ENCODE results near the gene FTL. TPM values are rescaled to one million over a fixed set of nuclear protein-coding genes. Genes with fewer than 3 reads are reported as not detected.

Gene FTL
- total RNA-seq, 1 donor from 2014 or later: 989 TPM

DNA sequence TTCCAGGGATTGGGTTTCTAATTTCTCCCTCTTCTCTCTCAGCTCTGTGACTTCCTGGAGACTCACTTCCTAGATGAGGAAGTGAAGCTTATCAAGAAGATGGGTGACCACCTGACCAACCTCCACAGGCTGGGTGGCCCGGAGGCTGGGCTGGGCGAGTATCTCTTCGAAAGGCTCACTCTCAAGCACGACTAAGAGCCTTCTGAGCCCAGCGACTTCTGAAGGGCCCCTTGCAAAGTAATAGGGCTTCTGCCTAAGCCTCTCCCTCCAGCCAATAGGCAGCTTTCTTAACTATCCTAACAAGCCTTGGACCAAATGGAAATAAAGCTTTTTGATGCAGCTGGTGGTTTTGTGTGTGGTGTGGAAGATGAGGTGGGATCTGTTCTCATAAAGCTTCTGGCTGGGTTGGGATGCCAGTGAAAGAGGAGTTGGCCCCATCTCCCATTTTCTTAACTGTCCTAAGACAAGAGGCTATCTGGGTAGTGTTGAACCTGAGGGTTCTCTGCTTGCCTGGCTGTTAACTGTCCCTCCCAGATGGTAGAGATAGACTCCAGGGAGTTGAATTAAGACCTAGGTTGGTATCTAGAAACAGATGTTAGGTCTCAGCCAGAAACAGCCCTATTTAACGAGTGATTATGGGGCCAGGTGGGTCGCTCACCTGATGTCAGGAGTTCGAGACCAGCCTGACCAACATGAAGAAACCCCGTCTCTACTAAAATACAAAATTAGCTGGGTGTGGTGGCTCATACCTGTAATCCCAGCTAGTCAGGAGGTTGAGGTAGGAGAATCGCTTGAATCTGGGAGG lies 1.6 kb downstream of the FTL start:
- no peak for TF ChIP-seq EZH2phosphoT487 (IDR thresholded peaks at IDR 0.05)
- no peak for TF ChIP-seq EZH2 (IDR thresholded peaks at IDR 0.05)
- no peak for TF ChIP-seq CTCF (IDR thresholded peaks at IDR 0.05)
- no peaks in the 10 kb centered on the region for H3K27me3 ChIP-seq
- peaks cover 57% of the 10 kb centered on the region for H3F3A ChIP-seq (ENCODE audit: low read depth)
- DNase-seq (ENCODE audit: low spot score): peak; percentile 79
- no peaks in the 10 kb centered on the region for H3K9me3 ChIP-seq (ENCODE audit: low read depth)
- H3K4me1 ChIP-seq: peaks cover 25% of the 10 kb centered on the region
- no peak overlapping the region for H3K9ac ChIP-seq
- Mint-ChIP-seq H3K36me3 (peaks cover 20% of the 10 kb centered on the region), H3K27me3 (ENCODE audit: insufficient read depth, low read depth) (peaks cover 20% of the 10 kb centered on the region), H3K4me3 (peak overlapping the region; percentile 95), H3K4me1 (peaks cover 44% of the 10 kb centered on the region), H3K27ac (peak overlapping the region; percentile 37), H3K9me3 (no peaks in the 10 kb centered on the region)
- H3K4me2 ChIP-seq: peak overlapping the region; percentile 87
- peaks cover 7% of the 10 kb centered on the region for H3K36me3 ChIP-seq
- peaks cover 10% of the 10 kb centered on the region for H4K20me1 ChIP-seq (ENCODE audit: low read depth)
- no peak overlapping the region for H2AFZ ChIP-seq (replicated peaks)
- peaks cover 18% of the 10 kb centered on the region for H3K79me2 ChIP-seq (ENCODE audit: low read depth)
- H3K27ac ChIP-seq: no peak overlapping the region
- peak overlapping the region; percentile 82 for H3K4me3 ChIP-seq

DNA sequence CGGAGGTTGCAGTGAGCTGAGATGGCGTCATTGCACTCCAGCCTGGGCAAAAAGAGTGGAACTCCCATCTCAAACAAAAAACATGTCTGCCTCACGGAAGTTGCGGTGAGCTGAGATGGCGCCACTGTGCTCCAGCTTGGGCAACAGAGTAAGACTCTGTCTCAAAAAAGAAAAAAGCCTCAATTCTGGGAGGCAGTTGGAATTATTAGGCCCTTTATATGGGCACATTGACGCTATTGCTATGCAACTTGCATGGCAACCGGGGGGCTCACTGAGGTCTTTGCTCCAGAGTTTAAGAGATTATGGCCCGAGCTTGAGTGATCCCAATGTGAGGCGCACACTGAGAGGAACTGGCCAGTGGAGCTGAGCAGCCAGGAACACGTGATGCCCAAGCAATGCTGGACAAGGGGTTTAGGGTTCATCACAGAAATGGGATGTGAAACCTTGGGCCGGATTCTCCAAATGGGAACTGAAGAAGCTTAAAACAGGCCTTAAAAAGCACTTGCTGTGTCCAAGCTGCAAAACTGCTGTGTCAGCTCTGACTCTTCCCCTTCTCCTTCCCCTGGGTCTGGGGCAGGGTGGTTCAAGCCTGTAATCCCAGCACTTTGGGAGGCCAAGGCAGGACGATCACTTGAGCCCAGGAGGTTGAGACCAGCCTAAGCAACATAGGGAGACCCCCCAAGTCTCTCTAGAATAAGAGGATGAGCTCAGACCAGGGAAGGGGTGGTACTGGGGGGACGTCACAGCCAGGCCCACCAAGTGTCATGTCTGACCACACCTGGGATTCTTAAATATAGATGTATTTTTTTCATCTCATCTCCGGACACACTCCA lies 2.5 kb downstream of the FTL start:
- Histone ChIP-seq H3K9ac (no peak overlapping the region), H3K27ac (peak overlapping the region; percentile 24)

DNA sequence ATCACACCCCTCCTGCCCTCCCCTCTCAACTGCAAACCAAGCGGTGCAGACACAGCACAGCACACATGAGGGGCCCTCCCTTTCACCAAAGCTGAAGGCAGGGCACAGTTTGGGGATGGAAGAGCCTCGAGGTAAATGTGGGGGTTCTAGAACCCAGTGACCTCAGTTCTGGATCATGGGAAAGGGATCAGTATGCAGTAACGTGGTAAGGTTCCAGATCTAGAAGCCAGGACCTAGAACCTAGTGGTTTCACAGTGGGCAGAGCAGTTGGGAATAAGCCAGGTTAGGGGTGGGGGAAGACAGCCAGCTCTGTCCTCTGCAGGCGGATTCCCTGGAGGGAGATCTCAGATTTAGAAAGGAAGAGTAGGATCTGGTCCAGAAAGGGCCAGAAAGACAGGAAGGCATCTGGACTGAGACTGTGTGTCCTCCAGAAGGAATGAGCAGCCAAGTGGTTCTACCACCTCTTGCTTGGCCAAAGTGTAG lies 3.1 kb downstream of the FTL start:
- Histone ChIP-seq H3K9ac (no peak overlapping the region), H2AFZ (replicated peaks) (no peak overlapping the region), H3K4me3 (no peak overlapping the region), H3K27me3 (no peaks in the 10 kb centered on the region), H3K4me2 (no peak overlapping the region), H3K9me3 (ENCODE audit: low read depth) (no peaks in the 10 kb centered on the region), H4K20me1 (ENCODE audit: low read depth) (peaks cover 10% of the 10 kb centered on the region), H3K79me2 (ENCODE audit: low read depth) (peaks cover 18% of the 10 kb centered on the region), H3K4me1 (peaks cover 24% of the 10 kb centered on the region), H3K36me3 (peaks cover 7% of the 10 kb centered on the region), H3F3A (ENCODE audit: low read depth) (peaks cover 51% of the 10 kb centered on the region), H3K27ac (no peak overlapping the region)
- Mint-ChIP-seq H3K9me3 (no peaks in the 10 kb centered on the region), H3K36me3 (peaks cover 20% of the 10 kb centered on the region), H3K27ac (no peak overlapping the region), H3K4me1 (peaks cover 40% of the 10 kb centered on the region), H3K4me3 (peak overlapping the region; percentile 65), H3K27me3 (ENCODE audit: insufficient read depth, low read depth) (peaks cover 22% of the 10 kb centered on the region)
- no peak for TF ChIP-seq EZH2phosphoT487 (IDR thresholded peaks at IDR 0.05)
- no peak for DNase-seq (ENCODE audit: low spot score)

More for the DNA sequence above, 2.5 kb downstream of the FTL start:
- Histone ChIP-seq H3F3A (ENCODE audit: low read depth) (peaks cover 52% of the 10 kb centered on the region), H3K9me3 (ENCODE audit: low read depth) (no peaks in the 10 kb centered on the region), H3K4me2 (no peak overlapping the region), H4K20me1 (ENCODE audit: low read depth) (peaks cover 10% of the 10 kb centered on the region), H2AFZ (replicated peaks) (no peak overlapping the region), H3K4me3 (no peak overlapping the region), H3K27me3 (no peaks in the 10 kb centered on the region), H3K4me1 (peaks cover 25% of the 10 kb centered on the region), H3K36me3 (peaks cover 7% of the 10 kb centered on the region), H3K79me2 (ENCODE audit: low read depth) (peaks cover 18% of the 10 kb centered on the region)
- Mint-ChIP-seq H3K27me3 (ENCODE audit: insufficient read depth, low read depth) (peaks cover 20% of the 10 kb centered on the region), H3K36me3 (peaks cover 20% of the 10 kb centered on the region), H3K4me3 (peak overlapping the region; percentile 95), H3K4me1 (peaks cover 42% of the 10 kb centered on the region), H3K9me3 (no peaks in the 10 kb centered on the region), H3K27ac (no peak overlapping the region)
- DNase-seq (ENCODE audit: low spot score): no peak
- no peak for TF ChIP-seq EZH2 (IDR thresholded peaks at IDR 0.05)
- TF ChIP-seq EZH2phosphoT487 (IDR thresholded peaks at IDR 0.05): no peak
- TF ChIP-seq CTCF (IDR thresholded peaks at IDR 0.05): no peak

All from neural progenitor cell (in vitro differentiated cells).